K562 (cell line): ENCODE measurements around the gene CDC45.

ENCODE experiments used
- ETV6 ChIP-seq, 3 experiments: fragments of 150-350 bp in 1 of 3; sonication (generic) in 1 of 3; formaldehyde crosslinking in 1 of 3; IDR thresholded peaks; 2 replicates each; pipeline versions ENCODE4 v1.6.1 to v1.8.0; 2014 to 2022; ENCODE audit warnings: borderline replicate concordance in 2 of 3, low read depth in 2 of 3, antibody characterized with exemption in 1 of 3, low read length in 1 of 3, mild to moderate bottlenecking in 1 of 3, missing genetic modification reagents in 1 of 3
- POLR2A ChIP-seq: fragments of 450-650 bp; conservative IDR thresholded peaks from 2 replicates; pipeline ENCODE4 v1.6.1; 2016

- TF ChIP-seq POLR2A (no peak), ETV6 (IDR thresholded peaks at IDR 0.05; ENCODE audit: borderline replicate concordance in 1 of 2, low read depth in 2 of 2, low read length in 1 of 2) (no peak), ETV6 (CRISPR knock-in tag; IDR thresholded peaks at IDR 0.05; ENCODE audit: borderline replicate concordance) (no peak)
Measured at GRCh38 chr22:19543970-19544708, 64.4 kb downstream of the CDC45 start.
